NCI-H82 (cell line): ENCODE data around the gene MEGF11.

Source experiments
- DNase-seq: peaks from one replicate; lab custom pipeline; 2025; lab: John Stamatoyannopoulos, UW

MEGF11 gene

GRCh38 chr15:66253418-66254088 is at the start of gene MEGF11:
Gene MEGF11, minus strand, starts transcription at chr15:66253750. Its CDS starts 125,347 bp downstream, at chr15:66128403.
- DNase-seq, result peak; percentile 54

- DNase-seq, result no peak
Observed at GRCh38 chr15:66302489-66303278, 49.1 kb upstream of the MEGF11 start.

- DNase-seq, result peak; percentile 71
Observed at GRCh38 chr15:66298803-66299251, 45.3 kb upstream of the MEGF11 start.

GRCh38 chr15:66296186-66296585 is 42.6 kb upstream of the MEGF11 start:
- DNase-seq, result no peak

- DNase-seq, result no peak
Observed at GRCh38 chr15:66294932-66295235, 41.3 kb upstream of the MEGF11 start.

GRCh38 chr15:66294157-66294931 is 40.8 kb upstream of the MEGF11 start:
- peak; percentile 39 for DNase-seq

GRCh38 chr15:66293419-66294156 is 40.0 kb upstream of the MEGF11 start, which contains the start of gene DIS3L:
Gene DIS3L, plus strand, starts transcription at chr15:66293568. Its CDS starts 29 bp downstream, at chr15:66293597.
- peak; percentile 66 for DNase-seq

- DNase-seq, result no peak
Observed at GRCh38 chr15:66292571-66293418, 39.2 kb upstream of the MEGF11 start.

- no peak for DNase-seq
Observed at GRCh38 chr15:66291816-66292570, 38.4 kb upstream of the MEGF11 start.

GRCh38 chr15:66290518-66290917 is 37.0 kb upstream of the MEGF11 start:
- no peak for DNase-seq

- no peak for DNase-seq
Observed at GRCh38 chr15:66290007-66290406, 36.5 kb upstream of the MEGF11 start.

- no peak for DNase-seq
Observed at GRCh38 chr15:66288551-66289185, 35.1 kb upstream of the MEGF11 start.

GRCh38 chr15:66288093-66288492 is 34.5 kb upstream of the MEGF11 start:
- no peak for DNase-seq

- peak; percentile 98 for DNase-seq
Observed at GRCh38 chr15:66287461-66288057, 34.0 kb upstream of the MEGF11 start.

- peak; percentile 6 for DNase-seq
Observed at GRCh38 chr15:66285533-66286280, 32.2 kb upstream of the MEGF11 start.

GRCh38 chr15:66284271-66284670 is 30.7 kb upstream of the MEGF11 start:
- DNase-seq, result no peak

- no peak for DNase-seq
Observed at GRCh38 chr15:66278671-66279070, 25.1 kb upstream of the MEGF11 start.

- DNase-seq, result no peak
Observed at GRCh38 chr15:66278056-66278455, 24.5 kb upstream of the MEGF11 start.

GRCh38 chr15:66276546-66276945 is 23.0 kb upstream of the MEGF11 start:
- DNase-seq, result no peak
